Prostate gland (tissue), 2 donors: Measurements from ENCODE around the gene SENP7. TPM values are rescaled to one million over a fixed set of nuclear protein-coding genes. Genes with fewer than 3 reads are reported as not detected.
"Not testable (repeated sequence)": the region's sequence is repeated elsewhere in the genome, so short reads cannot be mapped to it uniquely, and the experiment has no call there.

Source experiments
- DNase-seq: peaks from one replicate; pipeline ENCODE4 v3.0.0-alpha.2; 2019; ENCODE audit warnings: low spot score
- H3K27ac ChIP-seq, 2 donors: fragments of 200-600 bp; sonication (generic); 2 replicates each; pipeline ENCODE4 v1.5.1; 2017 to 2019
- H3K27me3 ChIP-seq: fragments of 200-600 bp; sonication (generic); replicated peaks from 2 replicates; pipeline ENCODE4 v1.5.1; 2019; ENCODE audit not compliant: insufficient read depth
- H3K36me3 ChIP-seq, 2 donors: fragments of 200-600 bp; sonication (generic); 1 replicate in 1 of 2; 2 replicates in 1 of 2; pipeline versions ENCODE4 v1.5.1 to v1.8.1; 2017 to 2019
- H3K4me1 ChIP-seq: fragments of 200-600 bp; sonication (generic); replicated peaks from 2 replicates; pipeline ENCODE4 v1.5.1; 2019
- H3K4me3 ChIP-seq, 2 donors: fragments of 200-600 bp; sonication (generic); 2 replicates each; pipeline ENCODE4 v1.5.1; 2017 to 2019
- H3K9me3 ChIP-seq: fragments of 200-600 bp; sonication (generic); 2 replicates; pipeline ENCODE4 v1.5.1; 2017
- CTCF ChIP-seq, 4 experiments: fragments of 200-600 bp in 2 of 4; fragments of 450-650 bp in 2 of 4; sonication (generic) in 2 of 4; IDR thresholded peaks; 1 replicate in 3 of 4; 2 replicates in 1 of 4; pipeline ENCODE4 v1.5.1; 2016 to 2019; ENCODE audit warnings: antibody characterized with exemption in 4 of 4, mild to moderate bottlenecking in 2 of 4, moderate library complexity in 2 of 4
- POLR2A ChIP-seq: fragments of 450-650 bp; IDR thresholded peaks from one replicate; pipeline ENCODE4 v1.6.1; 2016; ENCODE audit warnings: antibody characterized with exemption, mild to moderate bottlenecking
- POLR2AphosphoS5 ChIP-seq: sonication (generic); formaldehyde crosslinking; IDR thresholded peaks from one replicate; pipeline ENCODE4 v1.6.1; 2017; ENCODE audit warnings: antibody characterized with exemption
- WGBS: methylation state at CpG from one replicate; pipeline ENCODE4 v1.1.5; 2018; 5-methylcytosine and 5-hydroxymethylcytosine counted together
- intact Hi-C: fragments of 100-400 bp; cut with DNase I; formaldehyde crosslinking; loops from one replicate; pipeline ENCODE4 v1.14.2; 2022
- total RNA-seq, 2 donors: library from RNA; depleted of rRNA; stranded (reverse); fragments of >200 nt; gene quantifications; one replicate each; pipeline ENCODE4 v1.1.0, GENCODE V29; 2016

The SENP7 gene
- total RNA-seq, 2 donors from 2014 or later: 16.4 to 22.7 TPM

- 35% methylated on average over 1 of the region's 1 CpG for WGBS
- TF ChIP-seq POLR2AphosphoS5 (no peak), POLR2A (no peak), CTCF (IDR thresholded peaks at IDR 0.05) (no peak)
- intact Hi-C loops: no loop called here
- Histone ChIP-seq H3K9me3 (no peaks in the 10 kb centered on the region), H3K4me1 (no peaks in the 10 kb centered on the region), H3K4me3 (no peak overlapping the region), H3K27me3 (no peaks in the 10 kb centered on the region), H3K36me3 (no peaks in the 10 kb centered on the region), H3K27ac (no peak overlapping the region)
- no peak for DNase-seq
These were observed 36.5 kb upstream of the SENP7 start for GRCh38 chr3:101549473-101549872.

GRCh38 chr3:101548527-101549105, 35.6 kb upstream of the SENP7 start:
- no peak for DNase-seq
- no peaks in the 10 kb centered on the region for H3K27me3 ChIP-seq
- no peaks in the 10 kb centered on the region for H3K9me3 ChIP-seq
- no peaks in the 10 kb centered on the region for H3K4me1 ChIP-seq
- H3K4me3 ChIP-seq: no peak overlapping the region
- TF ChIP-seq POLR2A (no peak), CTCF (IDR thresholded peaks at IDR 0.05) (no peak), POLR2AphosphoS5 (no peak)
- no peak overlapping the region for H3K27ac ChIP-seq
- no peaks in the 10 kb centered on the region for H3K36me3 ChIP-seq
- intact Hi-C loops: no loop called here
- 70% methylated on average over 2 of the region's 2 CpGs for WGBS

- H3K36me3 ChIP-seq: no peaks in the 10 kb centered on the region
- TF ChIP-seq POLR2AphosphoS5: no peak
- no peak for TF ChIP-seq POLR2A
- TF ChIP-seq CTCF (IDR thresholded peaks at IDR 0.05): no peak
- no peak overlapping the region for H3K4me3 ChIP-seq
- no peaks in the 10 kb centered on the region for H3K4me1 ChIP-seq
- H3K27ac ChIP-seq: no peak overlapping the region
- intact Hi-C loops: no loop called here
- H3K27me3 ChIP-seq: no peaks in the 10 kb centered on the region
- DNase-seq: no peak
- 72% methylated on average over 1 of the region's 1 CpG for WGBS
- no peaks in the 10 kb centered on the region for H3K9me3 ChIP-seq
These were observed 31.3 kb upstream of the SENP7 start for GRCh38 chr3:101544161-101544850.

GRCh38 chr3:101542957-101543356, 29.9 kb upstream of the SENP7 start:
- Histone ChIP-seq H3K27ac (no peak overlapping the region), H3K9me3 (no peaks in the 10 kb centered on the region), H3K4me3 (no peak overlapping the region), H3K4me1 (no peaks in the 10 kb centered on the region), H3K36me3 (no peaks in the 10 kb centered on the region), H3K27me3 (no peaks in the 10 kb centered on the region)
- DNase-seq: no peak
- intact Hi-C loops: no loop called here
- no peak for TF ChIP-seq POLR2A
- TF ChIP-seq CTCF (IDR thresholded peaks at IDR 0.05): no peak
- TF ChIP-seq POLR2AphosphoS5: no peak

- intact Hi-C loops, H3K4me3 ChIP-seq: not testable (repeated sequence)
- 91% methylated on average over 1 of the region's 1 CpG for WGBS
These were observed 23.9 kb upstream of the SENP7 start for GRCh38 chr3:101536955-101537354.

More at GRCh38 chr3:101536955-101537354, 23.9 kb upstream of the SENP7 start:
- not testable (repeated sequence) for H3K9me3 ChIP-seq, H3K36me3 ChIP-seq, DNase-seq, H3K27ac ChIP-seq, H3K4me1 ChIP-seq, H3K27me3 ChIP-seq
